ENCODE measurements around the gene PVALEF. TPM values are rescaled to one million over a fixed set of nuclear protein-coding genes. Genes with fewer than 3 reads are reported as not detected.

Gene PVALEF
- polyA plus RNA-seq, 1 of the 3 experiments (the other 2 are of a cell fraction) = not detected

DNA sequence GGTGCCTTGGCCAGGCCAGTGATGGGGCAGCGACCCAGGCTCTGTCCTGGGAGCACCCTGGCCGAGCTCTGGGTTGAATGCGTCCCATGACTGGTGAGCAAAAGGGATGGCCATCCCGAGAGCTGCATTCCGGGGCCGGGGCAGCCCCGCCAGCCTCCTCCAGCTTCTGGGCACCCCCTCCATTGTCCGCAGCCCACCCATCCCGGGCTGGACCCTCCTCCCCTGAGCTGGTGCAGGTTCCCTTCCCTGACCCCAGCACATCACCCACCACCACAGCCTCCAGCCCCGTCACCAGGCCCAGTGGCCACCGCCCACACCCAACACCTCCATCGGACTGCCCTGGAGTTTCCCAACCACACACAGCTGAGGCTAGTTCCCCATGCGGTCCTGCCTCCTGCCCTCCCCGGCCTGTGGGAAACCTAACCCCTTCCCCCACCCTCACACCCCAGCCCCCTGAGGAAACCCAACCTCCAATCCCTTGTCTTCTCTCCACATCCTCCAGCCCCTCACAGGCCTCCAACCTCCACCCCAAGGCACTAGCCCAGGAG, 16.2 kb upstream of the PVALEF start:
- Histone ChIP-seq H4K20me1 (ENCODE audit: insufficient read depth) (no peaks in the 10 kb centered on the region), H3F3A (replicated peaks; ENCODE audit: insufficient read depth) (no peaks in the 10 kb centered on the region), H3K9me2 (no peaks in the 10 kb centered on the region), H3K27ac (ENCODE audit: low read depth in 2 of 2, low read length in 1 of 2) (no peak overlapping the region), H2AFZ (ENCODE audit: low read depth) (no peak overlapping the region), H3K27me3 (ENCODE audit: insufficient read depth) (no peaks in the 10 kb centered on the region; the same call in 1 of the 2 replicates), H3K4me2 (no peak overlapping the region), H3K4me1 (ENCODE audit: control insufficient read depth in 1 of 2, insufficient read depth in 2 of 2, low read depth in 1 of 2, low read length in 1 of 2) (no peaks in the 10 kb centered on the region), H3K9ac (no peak overlapping the region), H3K4me3 (ENCODE audit: low read depth in 2 of 2, low read length in 1 of 2) (no peak overlapping the region), H3K9me3 (no peaks in the 10 kb centered on the region), H3K36me3 (replicated peaks in 1 of 2; ENCODE audit: control insufficient read depth in 1 of 2, insufficient read depth in 2 of 2, low read length in 1 of 2) (no peaks in the 10 kb centered on the region), H3K79me2 (ENCODE audit: insufficient read depth) (no peaks in the 10 kb centered on the region)
- CTCF ChIA-PET = interaction anchor here (0.6 to 1.9 kb wide), 7 partner anchors 15 to 453 kb away, joined by 3 to 11 read pairs (median 4); no protein-coding TSS in a partner anchor
- no peak for TF ChIP-seq NRF1 (IDR thresholded peaks at IDR 0.05; ENCODE audit: low read depth, low read length)
- TF ChIP-seq, protein P1, sequence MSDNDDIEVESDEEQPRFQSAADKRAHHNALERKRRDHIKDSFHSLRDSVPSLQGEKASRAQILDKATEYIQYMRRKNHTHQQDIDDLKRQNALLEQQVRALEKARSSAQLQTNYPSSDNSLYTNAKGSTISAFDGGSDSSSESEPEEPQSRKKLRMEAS (IDR thresholded peaks at IDR 0.05; ENCODE audit: low read depth) = no peak
- TF ChIP-seq MXI1 (IDR thresholded peaks at IDR 0.05; ENCODE audit: low read depth, low read length) = no peak
- no peak for TF ChIP-seq JUND (IDR thresholded peaks at IDR 0.05)
- no peak for TF ChIP-seq RXRA (IDR thresholded peaks at IDR 0.05; ENCODE audit: borderline replicate concordance, low read depth)
- TF ChIP-seq RAD21 (IDR thresholded peaks at IDR 0.05; ENCODE audit: low read length) = no peak
- no peak for TF ChIP-seq GABPA (IDR thresholded peaks at IDR 0.05; ENCODE audit: low read depth)
- TF ChIP-seq FOXM1 (IDR thresholded peaks at IDR 0.05; ENCODE audit: low read depth) = no peak
- TF ChIP-seq, protein P2, sequence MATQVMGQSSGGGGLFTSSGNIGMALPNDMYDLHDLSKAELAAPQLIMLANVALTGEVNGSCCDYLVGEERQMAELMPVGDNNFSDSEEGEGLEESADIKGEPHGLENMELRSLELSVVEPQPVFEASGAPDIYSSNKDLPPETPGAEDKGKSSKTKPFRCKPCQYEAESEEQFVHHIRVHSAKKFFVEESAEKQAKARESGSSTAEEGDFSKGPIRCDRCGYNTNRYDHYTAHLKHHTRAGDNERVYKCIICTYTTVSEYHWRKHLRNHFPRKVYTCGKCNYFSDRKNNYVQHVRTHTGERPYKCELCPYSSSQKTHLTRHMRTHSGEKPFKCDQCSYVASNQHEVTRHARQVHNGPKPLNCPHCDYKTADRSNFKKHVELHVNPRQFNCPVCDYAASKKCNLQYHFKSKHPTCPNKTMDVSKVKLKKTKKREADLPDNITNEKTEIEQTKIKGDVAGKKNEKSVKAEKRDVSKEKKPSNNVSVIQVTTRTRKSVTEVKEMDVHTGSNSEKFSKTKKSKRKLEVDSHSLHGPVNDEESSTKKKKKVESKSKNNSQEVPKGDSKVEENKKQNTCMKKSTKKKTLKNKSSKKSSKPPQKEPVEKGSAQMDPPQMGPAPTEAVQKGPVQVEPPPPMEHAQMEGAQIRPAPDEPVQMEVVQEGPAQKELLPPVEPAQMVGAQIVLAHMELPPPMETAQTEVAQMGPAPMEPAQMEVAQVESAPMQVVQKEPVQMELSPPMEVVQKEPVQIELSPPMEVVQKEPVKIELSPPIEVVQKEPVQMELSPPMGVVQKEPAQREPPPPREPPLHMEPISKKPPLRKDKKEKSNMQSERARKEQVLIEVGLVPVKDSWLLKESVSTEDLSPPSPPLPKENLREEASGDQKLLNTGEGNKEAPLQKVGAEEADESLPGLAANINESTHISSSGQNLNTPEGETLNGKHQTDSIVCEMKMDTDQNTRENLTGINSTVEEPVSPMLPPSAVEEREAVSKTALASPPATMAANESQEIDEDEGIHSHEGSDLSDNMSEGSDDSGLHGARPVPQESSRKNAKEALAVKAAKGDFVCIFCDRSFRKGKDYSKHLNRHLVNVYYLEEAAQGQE (IDR thresholded peaks at IDR 0.05; ENCODE audit: low read depth, low read length) = no peak
- no peak for TF ChIP-seq FOXJ3 (CRISPR knock-in tag; IDR thresholded peaks at IDR 0.05)
- TF ChIP-seq NFIC (IDR thresholded peaks at IDR 0.05; ENCODE audit: borderline replicate concordance) = no peak
- TF ChIP-seq, protein P3, sequence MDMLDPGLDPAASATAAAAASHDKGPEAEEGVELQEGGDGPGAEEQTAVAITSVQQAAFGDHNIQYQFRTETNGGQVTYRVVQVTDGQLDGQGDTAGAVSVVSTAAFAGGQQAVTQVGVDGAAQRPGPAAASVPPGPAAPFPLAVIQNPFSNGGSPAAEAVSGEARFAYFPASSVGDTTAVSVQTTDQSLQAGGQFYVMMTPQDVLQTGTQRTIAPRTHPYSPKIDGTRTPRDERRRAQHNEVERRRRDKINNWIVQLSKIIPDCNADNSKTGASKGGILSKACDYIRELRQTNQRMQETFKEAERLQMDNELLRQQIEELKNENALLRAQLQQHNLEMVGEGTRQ (IDR thresholded peaks at IDR 0.05; ENCODE audit: borderline replicate concordance, low read depth, low read length) = no peak
- TF ChIP-seq, protein P4, sequence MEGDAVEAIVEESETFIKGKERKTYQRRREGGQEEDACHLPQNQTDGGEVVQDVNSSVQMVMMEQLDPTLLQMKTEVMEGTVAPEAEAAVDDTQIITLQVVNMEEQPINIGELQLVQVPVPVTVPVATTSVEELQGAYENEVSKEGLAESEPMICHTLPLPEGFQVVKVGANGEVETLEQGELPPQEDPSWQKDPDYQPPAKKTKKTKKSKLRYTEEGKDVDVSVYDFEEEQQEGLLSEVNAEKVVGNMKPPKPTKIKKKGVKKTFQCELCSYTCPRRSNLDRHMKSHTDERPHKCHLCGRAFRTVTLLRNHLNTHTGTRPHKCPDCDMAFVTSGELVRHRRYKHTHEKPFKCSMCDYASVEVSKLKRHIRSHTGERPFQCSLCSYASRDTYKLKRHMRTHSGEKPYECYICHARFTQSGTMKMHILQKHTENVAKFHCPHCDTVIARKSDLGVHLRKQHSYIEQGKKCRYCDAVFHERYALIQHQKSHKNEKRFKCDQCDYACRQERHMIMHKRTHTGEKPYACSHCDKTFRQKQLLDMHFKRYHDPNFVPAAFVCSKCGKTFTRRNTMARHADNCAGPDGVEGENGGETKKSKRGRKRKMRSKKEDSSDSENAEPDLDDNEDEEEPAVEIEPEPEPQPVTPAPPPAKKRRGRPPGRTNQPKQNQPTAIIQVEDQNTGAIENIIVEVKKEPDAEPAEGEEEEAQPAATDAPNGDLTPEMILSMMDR (IDR thresholded peaks at IDR 0.05) = no peak
- TF ChIP-seq ELF1 (IDR thresholded peaks at IDR 0.05) = no peak
- no peak for TF ChIP-seq RFX5 (IDR thresholded peaks at IDR 0.05; ENCODE audit: low read length)
- TF ChIP-seq, protein P5, sequence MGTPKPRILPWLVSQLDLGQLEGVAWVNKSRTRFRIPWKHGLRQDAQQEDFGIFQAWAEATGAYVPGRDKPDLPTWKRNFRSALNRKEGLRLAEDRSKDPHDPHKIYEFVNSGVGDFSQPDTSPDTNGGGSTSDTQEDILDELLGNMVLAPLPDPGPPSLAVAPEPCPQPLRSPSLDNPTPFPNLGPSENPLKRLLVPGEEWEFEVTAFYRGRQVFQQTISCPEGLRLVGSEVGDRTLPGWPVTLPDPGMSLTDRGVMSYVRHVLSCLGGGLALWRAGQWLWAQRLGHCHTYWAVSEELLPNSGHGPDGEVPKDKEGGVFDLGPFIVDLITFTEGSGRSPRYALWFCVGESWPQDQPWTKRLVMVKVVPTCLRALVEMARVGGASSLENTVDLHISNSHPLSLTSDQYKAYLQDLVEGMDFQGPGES (IDR thresholded peaks at IDR 0.05; ENCODE audit: low read depth, low read length) = no peak
- no peak for TF ChIP-seq CHD2 (IDR thresholded peaks at IDR 0.05; ENCODE audit: low read length, partially characterized antibody)
- TF ChIP-seq POLR2AphosphoS5 (IDR thresholded peaks at IDR 0.05; ENCODE audit: low read depth, low read length) = no peak
- POLR2A ChIA-PET = interaction anchor here (1.0 kb wide), 1 partner anchor 16 kb away, joined by 3 read pairs; no protein-coding TSS in a partner anchor
- DNase-seq = no peak
- 66% methylated on average over 6 of the region's 14 CpGs for WGBS (ENCODE audit: low lambda C conversion rate)
